IMR-90 (cell line): ENCODE results near the gene COL4A1. TPM values are rescaled to one million over a fixed set of nuclear protein-coding genes. Genes with fewer than 3 reads are reported as not detected.
A peak's percentile ranks its signal among the peaks of the same experiment; 100 is the strongest.

Experiments
- ATAC-seq: fragments of 200-7000 bp; cut with Tn5 transposase; 2 replicates; pipeline ENCODE4 v1.9.1; 2020; ENCODE audit warnings: low read depth, mild to moderate bottlenecking, moderate library complexity
- BruUV-seq: library from RNA; stranded (reverse); fragments of 400-500 nt; replicated peaks from 2 replicates; lab custom pipeline; 2021; lab: Mats Ljungman, UMichigan
- CTCF ChIA-PET: fragments of 300-600 bp; formaldehyde crosslinking; extraction: SDS; loops from one replicate; lab custom pipeline; 2021; ENCODE audit warnings: antibody characterized with exemption; lab: Yijun Ruan, JAX
- POLR2A ChIA-PET: fragments of 300-600 bp; sonication (Branson Sonifier 250); formaldehyde crosslinking; loops from one replicate; lab custom pipeline; 2022; ENCODE audit warnings: antibody characterized with exemption; ENCODE audit not compliant: unreplicated experiment; lab: Charles Lee
- DNase-seq: peaks from one replicate; pipeline ENCODE4 v3.0.0; 2013
- H2AFZ ChIP-seq: replicated peaks from 2 replicates; pipeline ENCODE3; 2013; ENCODE audit warnings: low read length, mild to moderate bottlenecking; ENCODE audit not compliant: poor library complexity
- H2AK5ac ChIP-seq: 2 replicates; pipeline ENCODE4 v1.6.1; 2013; ENCODE audit warnings: low read depth, low read length, inconsistent platforms
- H2AK9ac ChIP-seq: replicated peaks from 2 replicates; pipeline ENCODE3; 2013; ENCODE audit warnings: mild to moderate bottlenecking, low read depth, low read length, moderate library complexity; ENCODE audit not compliant: poor library complexity
- H2BK120ac ChIP-seq: 2 replicates; pipeline ENCODE4 v1.6.1; 2013; ENCODE audit warnings: low read depth, low read length, inconsistent platforms
- H2BK15ac ChIP-seq: 3 replicates; pipeline ENCODE4 v1.6.1; 2013; ENCODE audit warnings: low read depth, low read length, inconsistent platforms
- H2BK20ac ChIP-seq: 2 replicates; pipeline ENCODE4 v1.6.1; 2013; ENCODE audit warnings: low read depth, mild to moderate bottlenecking, inconsistent platforms, low read length, moderate library complexity
- H2BK5ac ChIP-seq: 2 replicates; pipeline ENCODE4 v1.6.1; 2013; ENCODE audit warnings: mild to moderate bottlenecking, low read depth, low read length, inconsistent platforms; ENCODE audit not compliant: poor library complexity, severe bottlenecking
- H3K14ac ChIP-seq: replicated peaks from 2 replicates; pipeline ENCODE4 v1.6.1; 2013; ENCODE audit warnings: low read depth, low read length, inconsistent platforms
- H3K18ac ChIP-seq: 2 replicates; pipeline ENCODE4 v1.6.1; 2013; ENCODE audit warnings: low read depth, low read length, control low read depth
- H3K23ac ChIP-seq: 2 replicates; pipeline ENCODE4 v1.6.1; 2013; ENCODE audit warnings: low read depth, low read length, inconsistent platforms
- H3K27ac ChIP-seq: 2 replicates; pipeline ENCODE4 v1.5.1; 2013; ENCODE audit warnings: mild to moderate bottlenecking, control low read depth, low read length; ENCODE audit not compliant: insufficient read depth
- H3K27me3 ChIP-seq: 2 replicates; pipeline ENCODE4 v1.6.1; 2013; ENCODE audit warnings: low read length; ENCODE audit not compliant: control insufficient read depth, insufficient read depth
- H3K36me3 ChIP-seq: 2 replicates; pipeline ENCODE4 v1.6.1; 2013; ENCODE audit warnings: low read length, mixed read lengths; ENCODE audit not compliant: control insufficient read depth, insufficient read depth
- H3K4ac ChIP-seq: 2 replicates; pipeline ENCODE4 v1.6.1; 2013; ENCODE audit warnings: low read depth, low read length, inconsistent platforms
- H3K4me1 ChIP-seq: 2 replicates; pipeline ENCODE4 v1.6.1; 2013; ENCODE audit warnings: low read length, mixed read lengths; ENCODE audit not compliant: control insufficient read depth, insufficient read depth
- H3K4me2 ChIP-seq: 2 replicates; pipeline ENCODE4 v1.6.1; 2013; ENCODE audit warnings: low read depth, mild to moderate bottlenecking, control low read depth, low read length, moderate library complexity
- H3K4me3 ChIP-seq: 2 replicates; pipeline ENCODE4 v1.5.1; 2013; ENCODE audit warnings: low read depth, mild to moderate bottlenecking, control low read depth, low read length, moderate library complexity; ENCODE audit not compliant: insufficient read depth
- H3K56ac ChIP-seq: 2 replicates; pipeline ENCODE4 v1.6.1; 2013; ENCODE audit warnings: low read length, inconsistent platforms; ENCODE audit not compliant: insufficient read depth; ENCODE audit errors: extremely low read depth
- H3K79me1 ChIP-seq, 2 experiments: 2 replicates each; pipeline ENCODE4 v1.6.1; 2013; ENCODE audit warnings: low read length in 2 of 2, inconsistent platforms in 1 of 2, low read depth in 1 of 2
- H3K9ac ChIP-seq: 2 replicates; pipeline ENCODE4 v1.6.1; 2013; ENCODE audit warnings: low read depth, low read length, control low read depth
- H3K9me1 ChIP-seq: 2 replicates; pipeline ENCODE4 v1.6.1; 2013; ENCODE audit warnings: low read length, inconsistent platforms; ENCODE audit not compliant: insufficient read depth
- H3K9me3 ChIP-seq: 2 replicates; pipeline ENCODE4 v1.6.1; 2013; ENCODE audit warnings: low read length; ENCODE audit not compliant: control insufficient read depth, insufficient read depth
- H4K20me1 ChIP-seq: 2 replicates; pipeline ENCODE4 v1.6.1; 2013; ENCODE audit warnings: low read length, inconsistent platforms; ENCODE audit not compliant: insufficient read depth
- H4K5ac ChIP-seq: 2 replicates; pipeline ENCODE4 v1.6.1; 2013; ENCODE audit warnings: mild to moderate bottlenecking, low read depth, low read length, control low read depth
- H4K8ac ChIP-seq, 2 experiments: 2 replicates each; pipeline ENCODE4 v1.6.1; 2013; ENCODE audit warnings: low read depth in 2 of 2, low read length in 2 of 2, control low read depth in 1 of 2, inconsistent platforms in 1 of 2
- H4K91ac ChIP-seq: 2 replicates; pipeline ENCODE4 v1.6.1; 2013; ENCODE audit warnings: low read depth, low read length, inconsistent platforms; ENCODE audit not compliant: insufficient read depth
- BHLHE40 ChIP-seq: fragments of 150-350 bp; IDR thresholded peaks from 2 replicates; pipeline ENCODE4 v1.6.1; 2016; ENCODE audit warnings: mild to moderate bottlenecking, low read depth, low read length
- CEBPB ChIP-seq: IDR thresholded peaks from 2 replicates; pipeline ENCODE4 v1.6.1; 2012; ENCODE audit warnings: low read depth, low read length, improper control_type of control experiment
- MAFK ChIP-seq: IDR thresholded peaks from 2 replicates; pipeline ENCODE4 v1.6.1; 2012; ENCODE audit warnings: low read depth, low read length, improper control_type of control experiment
- MXI1 ChIP-seq: IDR thresholded peaks from 2 replicates; pipeline ENCODE4 v1.6.1; 2012; ENCODE audit warnings: low read depth, mild to moderate bottlenecking, low read length, moderate library complexity, borderline replicate concordance
- POLR2A ChIP-seq: IDR thresholded peaks from 2 replicates; pipeline ENCODE4 v1.6.1; 2012; ENCODE audit warnings: mild to moderate bottlenecking, low read depth, low read length
- RAD21 ChIP-seq: IDR thresholded peaks from 2 replicates; pipeline ENCODE4 v1.6.1; 2012; ENCODE audit warnings: low read length, improper control_type of control experiment
- USF2 ChIP-seq: fragments of 150-350 bp; IDR thresholded peaks from 2 replicates; pipeline ENCODE4 v1.6.1; 2017; ENCODE audit warnings: mild to moderate bottlenecking, antibody characterized with exemption, low read length, low read depth
- WGBS, 2 experiments: methylation state at CpG; one replicate each; pipeline versions ENCODE4 v1.1.5 to v1.1.7; 2013; ENCODE audit warnings: missing lambda C conversion rate in 2 of 2; ENCODE audit not compliant: insufficient read length in 1 of 2; ENCODE audit errors: extremely low coverage in 2 of 2; 5-methylcytosine and 5-hydroxymethylcytosine counted together
- dilution Hi-C: fragments of 300-500 bp; cut with HindIII; formaldehyde crosslinking; loops from one replicate; pipeline ENCODE4 v1.14.3; 2018; ENCODE audit warnings: low sequenced_read_pairs; ENCODE audit not compliant: unreplicated experiment
- in situ Hi-C: fragments of 300-500 bp; cut with MboI; formaldehyde crosslinking; loops from 3 replicates; pipeline ENCODE4 v1.14.3; 2019; ENCODE audit warnings: low sequenced_read_pairs, inconsistent platforms, mixed read lengths
- intact Hi-C: fragments of 100-400 bp; cut with micrococcal nuclease; formaldehyde crosslinking; loops from 2 replicates; pipeline ENCODE4 v1.10.0; 2022
- polyA plus RNA-seq, 3 experiments: library from polyadenylated mRNA; depleted of rRNA; stranded (reverse); fragments of >200 nt; gene quantifications; 2 replicates each; pipeline ENCODE4 v1.2.3, GENCODE V29; 2012; ENCODE audit warnings: low replicate concordance in 1 of 3
- total RNA-seq: library from RNA; depleted of rRNA; stranded (reverse); fragments of >200 nt; gene quantifications from 2 replicates; pipeline ENCODE4 v1.2.3, GENCODE V29; 2012
- TF ChIP-seq, protein P1 (sequence below): fragments of 150-350 bp; IDR thresholded peaks from 2 replicates; pipeline ENCODE4 v1.6.1; 2016; ENCODE audit warnings: low read depth, mild to moderate bottlenecking, low read length, moderate library complexity, borderline replicate concordance

Gene COL4A1
- total and polyA plus RNA-seq, 2 of the 4 experiments (the other 2 are of a cell fraction): 230 to 337 TPM

GRCh38 chr13:110334841-110335490, 28.0 kb upstream of the COL4A1 start (continued):
- TF ChIP-seq, protein P1, sequence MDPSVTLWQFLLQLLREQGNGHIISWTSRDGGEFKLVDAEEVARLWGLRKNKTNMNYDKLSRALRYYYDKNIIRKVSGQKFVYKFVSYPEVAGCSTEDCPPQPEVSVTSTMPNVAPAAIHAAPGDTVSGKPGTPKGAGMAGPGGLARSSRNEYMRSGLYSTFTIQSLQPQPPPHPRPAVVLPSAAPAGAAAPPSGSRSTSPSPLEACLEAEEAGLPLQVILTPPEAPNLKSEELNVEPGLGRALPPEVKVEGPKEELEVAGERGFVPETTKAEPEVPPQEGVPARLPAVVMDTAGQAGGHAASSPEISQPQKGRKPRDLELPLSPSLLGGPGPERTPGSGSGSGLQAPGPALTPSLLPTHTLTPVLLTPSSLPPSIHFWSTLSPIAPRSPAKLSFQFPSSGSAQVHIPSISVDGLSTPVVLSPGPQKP: no peak
- TF ChIP-seq CEBPB: no peak

GRCh38 chr13:110334256-110334655, 27.3 kb upstream of the COL4A1 start:
- ATAC-seq (no peak), DNase-seq (peak; percentile 76)
- dilution Hi-C loops: no loop called here

More at GRCh38 chr13:110334256-110334655, 27.3 kb upstream of the COL4A1 start:
- no peak overlapping the region; the same call in 1 of the 2 replicates for H3K23ac ChIP-seq
- peak overlapping the region; percentile 21; the same call in 1 of the 2 replicates for H2BK20ac ChIP-seq
- in situ Hi-C loops: no loop called here
- intact Hi-C loops: no loop called here
- H3K14ac ChIP-seq: peak overlapping the region; percentile 3; the same call in 1 of the 2 replicates
- H3K27me3 ChIP-seq: no peaks in the 10 kb centered on the region
- no peak overlapping the region for H2AFZ ChIP-seq
- H2BK15ac ChIP-seq: peak overlapping the region; percentile 38; the same call in 1 of the 3 replicates
- peak overlapping the region; percentile 41 for H4K91ac ChIP-seq
- H4K8ac ChIP-seq: peak overlapping the region in 1 of 2 experiments; percentile 54; a peak in 1 of 4 replicates
- TF ChIP-seq BHLHE40: 0 out of 2 replicates have a peak, but pooled peaks have one; percentile 4
- TF ChIP-seq MAFK: no peak
- TF ChIP-seq USF2: no peak
- TF ChIP-seq RAD21: no peak
- TF ChIP-seq POLR2A: 0 out of 2 replicates have a peak, but pooled peaks have one; percentile 13
- TF ChIP-seq MXI1: no peak
- no TSS peak for BruUV-seq
- H4K5ac ChIP-seq: no peak overlapping the region
- no peak overlapping the region for H3K4me2 ChIP-seq
- no peak overlapping the region for H3K27ac ChIP-seq
- H2BK5ac ChIP-seq: peak overlapping the region; percentile 22
- peak overlapping the region; percentile 71 for H2AK5ac ChIP-seq
- peaks cover 60% of the 10 kb centered on the region for H3K4me1 ChIP-seq
- WGBS, 2 experiments: 72% methylated on average over 4 of the region's 8 CpGs; no CpG with 5 or more reads in 1 of the 2 experiments
- H3K4ac ChIP-seq: peak overlapping the region; percentile 69
- H3K18ac ChIP-seq: peak overlapping the region; percentile 1; the same call in 1 of the 2 replicates
- ChIA-PET CTCF (interaction anchor here (0.7 to 1.3 kb wide), 2 partner anchors 21 to 86 kb away, joined by 3 read pairs; no protein-coding TSS in a partner anchor), POLR2A (no interaction called here)
- H3K9ac ChIP-seq: no peak overlapping the region
- H2AK9ac ChIP-seq: peak overlapping the region; percentile 32
- peaks cover 34 to 93% of the 10 kb centered on the region in 2 experiments for H3K79me1 ChIP-seq
- H3K9me3 ChIP-seq: no peaks in the 10 kb centered on the region
- H3K4me3 ChIP-seq: no peak overlapping the region
- H3K9me1 ChIP-seq: peaks cover 53% of the 10 kb centered on the region
- peaks cover 28% of the 10 kb centered on the region for H3K36me3 ChIP-seq
- H2BK120ac ChIP-seq: peak overlapping the region; percentile 25
- peaks cover 55% of the 10 kb centered on the region for H4K20me1 ChIP-seq
- no peak overlapping the region for H3K56ac ChIP-seq
